Measurements from ENCODE around the gene WDR54. TPM values are rescaled to one million over a fixed set of nuclear protein-coding genes. Genes with fewer than 3 reads are reported as not detected.
"Not testable (repeated sequence)": the region's sequence is repeated elsewhere in the genome, so short reads cannot be mapped to it uniquely, and the experiment has no call there.

Gene WDR54
- polyA plus RNA-seq, 1 of the 3 experiments (the other 2 are of a cell fraction), result 61.6 TPM

DNA sequence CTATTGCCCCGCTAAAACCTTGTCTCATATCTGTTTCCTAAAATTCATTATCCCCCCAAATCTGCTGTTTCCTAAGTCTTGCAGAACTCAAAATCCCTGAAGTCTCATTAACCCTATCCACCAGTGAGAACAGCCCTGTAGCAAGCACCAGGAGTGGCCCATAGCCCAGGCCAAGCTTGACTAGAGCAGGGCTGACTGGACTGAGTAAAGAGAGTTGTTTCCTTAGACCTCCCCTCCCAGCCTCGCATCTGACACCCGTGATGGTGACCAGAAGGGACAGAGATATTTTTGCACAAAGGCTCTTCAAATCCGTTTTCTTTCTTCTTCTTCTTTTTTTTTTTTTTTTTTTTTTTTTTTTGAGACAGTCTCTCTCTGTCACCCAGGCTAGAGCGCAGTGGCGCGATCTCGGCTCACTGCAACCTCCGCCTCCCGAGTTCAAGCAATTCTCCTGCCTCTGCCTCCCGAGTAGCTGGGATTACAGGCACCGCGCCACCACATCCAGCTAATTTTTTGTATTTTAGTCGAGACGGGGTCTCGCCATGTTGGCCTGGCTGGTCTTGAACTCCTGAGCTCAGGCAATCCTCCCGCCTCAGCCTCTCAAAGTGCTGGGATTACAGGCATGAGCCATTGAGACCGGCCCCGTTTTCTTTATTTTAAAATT lies 957 bp upstream of the WDR54 start:
- CTCF ChIA-PET, result interaction anchor here (0.7 to 3.8 kb wide), 7 partner anchors 8 to 171 kb away, joined by 3 to 22 read pairs (median 4); no protein-coding TSS in a partner anchor
- Histone ChIP-seq H3K4me2 (peak overlapping the region; percentile 75), H3K4me1 (ENCODE audit: control insufficient read depth in 1 of 2, insufficient read depth in 2 of 2, low read depth in 1 of 2, low read length in 1 of 2) (peaks cover 0 to 16% of the 10 kb centered on the region in 2 experiments; a peak in 1 of 4 replicates), H3K9ac (peak overlapping the region; percentile 81), H2AFZ (ENCODE audit: low read depth) (peak overlapping the region; percentile 81; the same call in 1 of the 2 replicates), H3K27ac (ENCODE audit: low read depth in 2 of 2, low read length in 1 of 2) (peak overlapping the region; percentile 82 to 94), H3K4me3 (ENCODE audit: low read depth in 2 of 2, low read length in 1 of 2) (peak overlapping the region; percentile 87)
- not testable (repeated sequence) for H3K79me2 ChIP-seq (ENCODE audit: insufficient read depth); H3K27me3 ChIP-seq (ENCODE audit: insufficient read depth); H3K9me2 ChIP-seq; DNase-seq; H4K20me1 ChIP-seq (ENCODE audit: insufficient read depth); H3K36me3 ChIP-seq (replicated peaks in 1 of 2; ENCODE audit: control insufficient read depth in 1 of 2, insufficient read depth in 2 of 2, low read length in 1 of 2); H3K9me3 ChIP-seq; H3F3A ChIP-seq (replicated peaks; ENCODE audit: insufficient read depth)
- 52% methylated on average over 19 of the region's 19 CpGs for WGBS (ENCODE audit: low lambda C conversion rate)
- POLR2A ChIA-PET, result interaction anchor here (0.7 to 3.1 kb wide), 13 partner anchors 8 to 242 kb away, joined by 3 to 28 read pairs (median 4); partner anchors contain the start of genes CCDC142, DCTN1, INO80B and MOB1A

DNA sequence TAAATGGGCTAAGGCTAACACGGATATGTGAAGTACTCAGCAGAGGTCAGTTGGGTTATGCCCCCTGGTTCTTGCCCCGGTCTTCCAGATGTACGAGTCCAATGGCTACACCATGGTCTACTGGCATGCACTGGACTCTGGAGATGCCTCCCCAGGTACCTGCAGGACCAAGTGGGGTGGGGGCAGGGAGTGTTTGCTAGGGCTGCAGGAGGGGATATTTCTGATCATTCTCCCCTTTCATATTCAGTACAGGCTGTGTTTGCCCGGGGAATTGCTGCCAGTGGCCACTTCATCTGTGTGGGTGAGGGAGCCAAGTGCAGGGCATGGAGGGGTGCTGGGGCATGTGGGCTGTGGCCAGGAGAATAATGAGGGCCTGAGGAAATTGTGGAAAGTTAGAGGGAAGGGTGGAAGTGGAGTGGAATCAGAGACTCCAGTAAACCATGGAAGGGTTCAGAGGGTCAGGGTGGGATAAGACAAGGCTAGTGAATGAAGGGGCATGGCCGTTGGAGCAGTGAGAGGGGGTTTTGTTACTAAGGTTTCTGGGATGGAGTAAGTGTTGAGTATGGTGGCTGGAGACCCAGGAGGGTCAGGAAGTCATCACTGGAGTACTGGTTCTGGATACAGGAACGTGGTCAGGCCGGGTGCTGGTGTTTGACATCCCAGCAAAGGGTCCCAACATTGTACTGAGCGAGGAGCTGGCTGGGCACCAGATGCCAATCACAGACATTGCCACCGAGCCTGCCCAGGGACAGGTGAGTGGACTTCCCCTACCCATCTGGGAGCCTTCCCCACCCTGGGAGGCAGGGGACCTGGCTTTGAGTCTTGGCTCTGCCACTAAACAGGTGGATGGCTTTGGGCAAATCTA lies 1.9 kb downstream of the WDR54 start:
- H3K36me3 ChIP-seq (replicated peaks in 1 of 2; ENCODE audit: control insufficient read depth in 1 of 2, insufficient read depth in 2 of 2, low read length in 1 of 2), result peaks cover 6 to 30% of the 10 kb centered on the region in 2 experiments
- H3F3A ChIP-seq (replicated peaks; ENCODE audit: insufficient read depth), result peaks cover 8% of the 10 kb centered on the region
- no peak overlapping the region for H3K27ac ChIP-seq (ENCODE audit: low read depth in 2 of 2, low read length in 1 of 2)
- H3K4me1 ChIP-seq (ENCODE audit: control insufficient read depth in 1 of 2, insufficient read depth in 2 of 2, low read depth in 1 of 2, low read length in 1 of 2), result peaks cover 0 to 16% of the 10 kb centered on the region in 2 experiments; a peak in 1 of 4 replicates
- ChIA-PET POLR2A (interaction anchor here (1.0 to 3.1 kb wide), 3 partner anchors 35 to 49 kb away, joined by 3 to 28 read pairs (median 3); partner anchors contain the start of gene WBP1), CTCF (interaction anchor here (1.0 to 3.8 kb wide), 5 partner anchors 10 to 108 kb away, joined by 3 to 22 read pairs (median 4); partner anchors contain the start of gene INO80B)
- no peaks in the 10 kb centered on the region for H3K9me3 ChIP-seq
- H3K4me2 ChIP-seq, result no peak overlapping the region
- H4K20me1 ChIP-seq (ENCODE audit: insufficient read depth), result no peaks in the 10 kb centered on the region
- H3K27me3 ChIP-seq (ENCODE audit: insufficient read depth), result no peaks in the 10 kb centered on the region
- no peak overlapping the region for H3K4me3 ChIP-seq (ENCODE audit: low read depth in 2 of 2, low read length in 1 of 2)
- peak; percentile 5 for DNase-seq
- H2AFZ ChIP-seq (ENCODE audit: low read depth), result no peak overlapping the region
- H3K9ac ChIP-seq, result no peak overlapping the region
- H3K9me2 ChIP-seq, result no peaks in the 10 kb centered on the region
- no peaks in the 10 kb centered on the region for H3K79me2 ChIP-seq (ENCODE audit: insufficient read depth)
- WGBS (ENCODE audit: low lambda C conversion rate), result 89% methylated on average over 8 of the region's 9 CpGs
- TF ChIP-seq NRF1 (IDR thresholded peaks at IDR 0.05; ENCODE audit: low read depth, low read length) (no peak), EZH2phosphoT487 (IDR thresholded peaks at IDR 0.05; ENCODE audit: borderline replicate concordance, low read depth) (no peak), JUND (IDR thresholded peaks at IDR 0.05) (no peak), RAD21 (IDR thresholded peaks at IDR 0.05; ENCODE audit: low read length) (no peak), ELF1 (IDR thresholded peaks at IDR 0.05) (no peak), CHD2 (IDR thresholded peaks at IDR 0.05; ENCODE audit: low read length, partially characterized antibody) (no peak), YY1 (IDR thresholded peaks at IDR 0.05; ENCODE audit: low read depth) (no peak), MXI1 (IDR thresholded peaks at IDR 0.05; ENCODE audit: low read depth, low read length) (no peak), GATA2 (CRISPR knock-in tag; IDR thresholded peaks at IDR 0.05) (no peak), FOSL2 (IDR thresholded peaks at IDR 0.05; ENCODE audit: borderline replicate concordance, low read depth) (no peak)
- TF ChIP-seq, protein P1, sequence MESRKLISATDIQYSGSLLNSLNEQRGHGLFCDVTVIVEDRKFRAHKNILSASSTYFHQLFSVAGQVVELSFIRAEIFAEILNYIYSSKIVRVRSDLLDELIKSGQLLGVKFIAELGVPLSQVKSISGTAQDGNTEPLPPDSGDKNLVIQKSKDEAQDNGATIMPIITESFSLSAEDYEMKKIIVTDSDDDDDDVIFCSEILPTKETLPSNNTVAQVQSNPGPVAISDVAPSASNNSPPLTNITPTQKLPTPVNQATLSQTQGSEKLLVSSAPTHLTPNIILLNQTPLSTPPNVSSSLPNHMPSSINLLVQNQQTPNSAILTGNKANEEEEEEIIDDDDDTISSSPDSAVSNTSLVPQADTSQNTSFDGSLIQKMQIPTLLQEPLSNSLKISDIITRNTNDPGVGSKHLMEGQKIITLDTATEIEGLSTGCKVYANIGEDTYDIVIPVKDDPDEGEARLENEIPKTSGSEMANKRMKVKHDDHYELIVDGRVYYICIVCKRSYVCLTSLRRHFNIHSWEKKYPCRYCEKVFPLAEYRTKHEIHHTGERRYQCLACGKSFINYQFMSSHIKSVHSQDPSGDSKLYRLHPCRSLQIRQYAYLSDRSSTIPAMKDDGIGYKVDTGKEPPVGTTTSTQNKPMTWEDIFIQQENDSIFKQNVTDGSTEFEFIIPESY (IDR thresholded peaks at IDR 0.05; ENCODE audit: borderline replicate concordance, low read depth), result no peak
- TF ChIP-seq, protein P2, sequence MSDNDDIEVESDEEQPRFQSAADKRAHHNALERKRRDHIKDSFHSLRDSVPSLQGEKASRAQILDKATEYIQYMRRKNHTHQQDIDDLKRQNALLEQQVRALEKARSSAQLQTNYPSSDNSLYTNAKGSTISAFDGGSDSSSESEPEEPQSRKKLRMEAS (IDR thresholded peaks at IDR 0.05; ENCODE audit: low read depth), result no peak
- TF ChIP-seq, protein P3, sequence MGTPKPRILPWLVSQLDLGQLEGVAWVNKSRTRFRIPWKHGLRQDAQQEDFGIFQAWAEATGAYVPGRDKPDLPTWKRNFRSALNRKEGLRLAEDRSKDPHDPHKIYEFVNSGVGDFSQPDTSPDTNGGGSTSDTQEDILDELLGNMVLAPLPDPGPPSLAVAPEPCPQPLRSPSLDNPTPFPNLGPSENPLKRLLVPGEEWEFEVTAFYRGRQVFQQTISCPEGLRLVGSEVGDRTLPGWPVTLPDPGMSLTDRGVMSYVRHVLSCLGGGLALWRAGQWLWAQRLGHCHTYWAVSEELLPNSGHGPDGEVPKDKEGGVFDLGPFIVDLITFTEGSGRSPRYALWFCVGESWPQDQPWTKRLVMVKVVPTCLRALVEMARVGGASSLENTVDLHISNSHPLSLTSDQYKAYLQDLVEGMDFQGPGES (IDR thresholded peaks at IDR 0.05; ENCODE audit: low read depth, low read length), result no peak
- TF ChIP-seq, protein P4, sequence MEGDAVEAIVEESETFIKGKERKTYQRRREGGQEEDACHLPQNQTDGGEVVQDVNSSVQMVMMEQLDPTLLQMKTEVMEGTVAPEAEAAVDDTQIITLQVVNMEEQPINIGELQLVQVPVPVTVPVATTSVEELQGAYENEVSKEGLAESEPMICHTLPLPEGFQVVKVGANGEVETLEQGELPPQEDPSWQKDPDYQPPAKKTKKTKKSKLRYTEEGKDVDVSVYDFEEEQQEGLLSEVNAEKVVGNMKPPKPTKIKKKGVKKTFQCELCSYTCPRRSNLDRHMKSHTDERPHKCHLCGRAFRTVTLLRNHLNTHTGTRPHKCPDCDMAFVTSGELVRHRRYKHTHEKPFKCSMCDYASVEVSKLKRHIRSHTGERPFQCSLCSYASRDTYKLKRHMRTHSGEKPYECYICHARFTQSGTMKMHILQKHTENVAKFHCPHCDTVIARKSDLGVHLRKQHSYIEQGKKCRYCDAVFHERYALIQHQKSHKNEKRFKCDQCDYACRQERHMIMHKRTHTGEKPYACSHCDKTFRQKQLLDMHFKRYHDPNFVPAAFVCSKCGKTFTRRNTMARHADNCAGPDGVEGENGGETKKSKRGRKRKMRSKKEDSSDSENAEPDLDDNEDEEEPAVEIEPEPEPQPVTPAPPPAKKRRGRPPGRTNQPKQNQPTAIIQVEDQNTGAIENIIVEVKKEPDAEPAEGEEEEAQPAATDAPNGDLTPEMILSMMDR (IDR thresholded peaks at IDR 0.05), result no peak
- TF ChIP-seq, protein P5, sequence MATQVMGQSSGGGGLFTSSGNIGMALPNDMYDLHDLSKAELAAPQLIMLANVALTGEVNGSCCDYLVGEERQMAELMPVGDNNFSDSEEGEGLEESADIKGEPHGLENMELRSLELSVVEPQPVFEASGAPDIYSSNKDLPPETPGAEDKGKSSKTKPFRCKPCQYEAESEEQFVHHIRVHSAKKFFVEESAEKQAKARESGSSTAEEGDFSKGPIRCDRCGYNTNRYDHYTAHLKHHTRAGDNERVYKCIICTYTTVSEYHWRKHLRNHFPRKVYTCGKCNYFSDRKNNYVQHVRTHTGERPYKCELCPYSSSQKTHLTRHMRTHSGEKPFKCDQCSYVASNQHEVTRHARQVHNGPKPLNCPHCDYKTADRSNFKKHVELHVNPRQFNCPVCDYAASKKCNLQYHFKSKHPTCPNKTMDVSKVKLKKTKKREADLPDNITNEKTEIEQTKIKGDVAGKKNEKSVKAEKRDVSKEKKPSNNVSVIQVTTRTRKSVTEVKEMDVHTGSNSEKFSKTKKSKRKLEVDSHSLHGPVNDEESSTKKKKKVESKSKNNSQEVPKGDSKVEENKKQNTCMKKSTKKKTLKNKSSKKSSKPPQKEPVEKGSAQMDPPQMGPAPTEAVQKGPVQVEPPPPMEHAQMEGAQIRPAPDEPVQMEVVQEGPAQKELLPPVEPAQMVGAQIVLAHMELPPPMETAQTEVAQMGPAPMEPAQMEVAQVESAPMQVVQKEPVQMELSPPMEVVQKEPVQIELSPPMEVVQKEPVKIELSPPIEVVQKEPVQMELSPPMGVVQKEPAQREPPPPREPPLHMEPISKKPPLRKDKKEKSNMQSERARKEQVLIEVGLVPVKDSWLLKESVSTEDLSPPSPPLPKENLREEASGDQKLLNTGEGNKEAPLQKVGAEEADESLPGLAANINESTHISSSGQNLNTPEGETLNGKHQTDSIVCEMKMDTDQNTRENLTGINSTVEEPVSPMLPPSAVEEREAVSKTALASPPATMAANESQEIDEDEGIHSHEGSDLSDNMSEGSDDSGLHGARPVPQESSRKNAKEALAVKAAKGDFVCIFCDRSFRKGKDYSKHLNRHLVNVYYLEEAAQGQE (IDR thresholded peaks at IDR 0.05; ENCODE audit: low read depth, low read length), result no peak
